Measurements from ENCODE around the gene THEM5.

THEM5 gene

DNA sequence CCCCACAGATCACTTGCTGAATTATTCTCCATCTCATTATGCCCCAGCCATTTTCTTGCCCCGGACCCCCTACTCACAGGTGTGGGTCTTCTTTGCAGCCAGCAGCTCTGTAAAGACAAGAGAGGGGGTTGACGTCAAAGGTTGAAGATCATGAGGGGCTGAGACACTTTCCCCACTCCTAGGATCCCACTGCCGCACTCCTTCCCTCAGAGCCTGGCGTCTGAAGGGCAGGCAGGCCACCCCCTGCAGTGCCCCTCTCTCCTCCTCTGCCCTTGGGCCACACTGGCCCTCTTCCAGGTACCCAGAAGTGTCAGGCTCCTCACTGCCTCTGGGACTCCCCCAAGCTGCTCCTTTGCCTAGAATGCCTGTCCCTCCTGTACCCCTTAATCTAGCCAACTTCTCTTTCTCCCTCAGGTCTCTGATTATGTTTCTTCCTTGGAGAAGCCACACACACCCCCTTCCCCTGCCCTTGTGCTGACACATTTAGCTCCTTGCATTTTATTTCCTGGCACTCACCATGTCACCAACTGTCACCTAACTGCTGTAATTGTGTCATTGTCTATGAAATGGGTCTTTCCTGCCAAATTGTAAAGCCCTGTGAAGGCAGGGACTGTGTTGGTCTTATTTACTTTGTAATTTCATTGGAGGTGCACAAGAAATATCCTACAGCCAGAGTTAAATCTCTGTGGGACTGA, 24.0 kb downstream of the THEM5 start:
- no peak for FAIRE-seq
- no peak for TF ChIP-seq CTCF (IDR thresholded peaks at IDR 0.05; ENCODE audit: insufficient read depth, missing control alignments)
- DNase-seq (ENCODE audit: insufficient read length, low spot score), result no peak

- DNase-seq (ENCODE audit: insufficient read length, low spot score), result no peak
- no peak for TF ChIP-seq CTCF (IDR thresholded peaks at IDR 0.05; ENCODE audit: insufficient read depth, missing control alignments)
- FAIRE-seq, result no peak
These were observed 24.6 kb downstream of the THEM5 start for GRCh38 chr1:151828921-151829320.

DNA sequence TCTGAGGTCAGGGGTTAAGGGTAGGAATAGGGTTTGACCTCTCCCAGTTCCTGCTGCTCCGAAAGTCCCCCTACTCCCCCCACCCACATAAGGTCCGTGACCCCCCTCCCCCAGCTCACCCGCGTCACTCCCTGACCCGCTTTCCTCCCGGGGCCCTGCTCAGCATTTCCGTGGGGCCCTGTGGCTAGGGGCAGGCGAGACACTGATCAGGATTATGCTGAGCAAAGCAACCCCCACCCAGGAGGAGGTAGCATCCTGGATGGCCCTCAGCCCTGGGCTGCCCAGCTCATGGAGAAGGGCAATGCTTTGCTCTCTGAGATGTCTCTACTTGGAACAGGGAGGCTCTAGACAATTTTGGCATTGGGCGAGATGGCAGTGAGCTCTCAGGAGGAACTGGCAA, 25.7 kb downstream of the THEM5 start:
- FAIRE-seq (no peak), DNase-seq (ENCODE audit: insufficient read length, low spot score) (no peak)
- no peak for TF ChIP-seq CTCF (IDR thresholded peaks at IDR 0.05; ENCODE audit: insufficient read depth, missing control alignments)

GRCh38 chr1:151825751-151826660, 27.5 kb downstream of the THEM5 start:
- FAIRE-seq, result no peak
- DNase-seq (ENCODE audit: insufficient read length, low spot score), result no peak
- no peak for TF ChIP-seq CTCF (IDR thresholded peaks at IDR 0.05; ENCODE audit: insufficient read depth, missing control alignments)

GRCh38 chr1:151825204-151825603, 28.3 kb downstream of the THEM5 start:
- no peak for TF ChIP-seq CTCF (IDR thresholded peaks at IDR 0.05; ENCODE audit: insufficient read depth, missing control alignments)
- DNase-seq (ENCODE audit: insufficient read length, low spot score) (no peak), FAIRE-seq (no peak)

- no peak for TF ChIP-seq CTCF (IDR thresholded peaks at IDR 0.05; ENCODE audit: insufficient read depth, missing control alignments)
- FAIRE-seq, result no peak
- DNase-seq (ENCODE audit: insufficient read length, low spot score), result no peak
These were observed 30.3 kb downstream of the THEM5 start for GRCh38 chr1:151823175-151823574.

- no peak for FAIRE-seq
- no peak for DNase-seq (ENCODE audit: insufficient read length, low spot score)
- TF ChIP-seq CTCF (IDR thresholded peaks at IDR 0.05; ENCODE audit: insufficient read depth, missing control alignments), result no peak
These were observed 31.1 kb downstream of the THEM5 start for GRCh38 chr1:151822404-151822803.
